ENCODE results near the gene BCL2A1. TPM values are rescaled to one million over a fixed set of nuclear protein-coding genes. Genes with fewer than 3 reads are reported as not detected.
"Not testable (repeated sequence)": the region's sequence is repeated elsewhere in the genome, so short reads cannot be mapped to it uniquely, and the experiment has no call there.

The BCL2A1 gene
- total RNA-seq, 1 experiment from 2014 or later, result not detected

GRCh38 chr15:80015156-80015555 is 44.2 kb upstream of the BCL2A1 start:
- no peak for TF ChIP-seq CTCF (conservative IDR thresholded peaks at IDR 0.05)
- peaks cover 3% of the 10 kb centered on the region in 2 experiments; a peak in 4 of 5 replicates for H3K9me3 Mint-ChIP-seq
- Histone ChIP-seq H3K14ac (ENCODE audit: insufficient read depth, low read length) (no peak overlapping the region), H4K8ac (replicated peaks; ENCODE audit: insufficient read length, low read depth, low read length) (no peak overlapping the region), H3K9ac (ENCODE audit: extremely low read depth, insufficient read length, low read length) (no peak overlapping the region), H3K79me1 (ENCODE audit: insufficient read depth, low read depth, low read length, poor library complexity, severe bottlenecking) (no peaks in the 10 kb centered on the region), H2BK20ac (ENCODE audit: low read depth, low read length, poor library complexity, severe bottlenecking) (no peak overlapping the region), H2BK12ac (ENCODE audit: insufficient read length, low read depth, low read length) (no peak overlapping the region), H3K4me2 (ENCODE audit: insufficient read depth, insufficient read length, low read length) (no peak overlapping the region), H3K18ac (ENCODE audit: insufficient read length, low read depth, low read length) (no peak overlapping the region), H2AFZ (ENCODE audit: low read length) (no peak overlapping the region), H2AK5ac (ENCODE audit: insufficient read length, low read length) (no peak overlapping the region), H3K27ac (ENCODE audit: insufficient read length, low read depth, low read length) (no peak overlapping the region), H3K9me3 (ENCODE audit: control insufficient read depth, low read depth, low read length) (no peaks in the 10 kb centered on the region), H3K23ac (ENCODE audit: insufficient read length, low read depth, low read length) (no peak overlapping the region), H3K27me3 (ENCODE audit: insufficient read depth, low read length) (no peaks in the 10 kb centered on the region), H3T11ph (ENCODE audit: low read length) (no peak overlapping the region), H3K79me2 (ENCODE audit: insufficient read depth, low read length) (no peaks in the 10 kb centered on the region), H2BK5ac (ENCODE audit: insufficient read length, low read length) (no peak overlapping the region), H4K5ac (ENCODE audit: insufficient read length, low read depth, low read length) (no peak overlapping the region), H2BK120ac (ENCODE audit: low read depth, low read length, poor library complexity, severe bottlenecking) (no peak overlapping the region), H2BK15ac (ENCODE audit: low read depth, low read length) (no peak overlapping the region), H4K20me1 (ENCODE audit: control insufficient read depth, insufficient read depth, insufficient read length) (no peaks in the 10 kb centered on the region), H3K4me1 (ENCODE audit: insufficient read depth, low read length) (no peaks in the 10 kb centered on the region), H3K4ac (ENCODE audit: low read depth, low read length) (no peak overlapping the region), H3K23me2 (ENCODE audit: insufficient read length, low read depth, low read length, poor library complexity, severe bottlenecking) (no peaks in the 10 kb centered on the region), H3K56ac (ENCODE audit: insufficient read length, low read depth, low read length) (no peak overlapping the region), H4K91ac (ENCODE audit: insufficient read length, low read depth, low read length) (no peak overlapping the region)
- no peaks in the 10 kb centered on the region; a peak in 1 of 7 replicates for H3K36me3 Mint-ChIP-seq (ENCODE audit: insufficient read depth in 1 of 3, low read depth in 3 of 3)
- H3K4me3 Mint-ChIP-seq, result no peak overlapping the region
- no peak overlapping the region for H3K27ac Mint-ChIP-seq
- no peaks in the 10 kb centered on the region for H3K27me3 Mint-ChIP-seq (ENCODE audit: low read depth)
- DNase-seq, result no peak
- no CpG with 5 or more reads among the region's 2 CpGs for WGBS (ENCODE audit: extremely low coverage, insufficient read length, low lambda C conversion rate)
- H3K4me1 Mint-ChIP-seq, result no peaks in the 10 kb centered on the region

GRCh38 chr15:80014186-80014585 is 43.2 kb upstream of the BCL2A1 start:
- H4K5ac ChIP-seq (ENCODE audit: insufficient read length, low read depth, low read length); H3K9ac ChIP-seq (ENCODE audit: extremely low read depth, insufficient read length, low read length); H3K4ac ChIP-seq (ENCODE audit: low read depth, low read length); H2BK5ac ChIP-seq (ENCODE audit: insufficient read length, low read length); H3K4me2 ChIP-seq (ENCODE audit: insufficient read depth, insufficient read length, low read length); H3K4me3 Mint-ChIP-seq; H2BK12ac ChIP-seq (ENCODE audit: insufficient read length, low read depth, low read length); H3K4me1 Mint-ChIP-seq; H2AK5ac ChIP-seq (ENCODE audit: insufficient read length, low read length); DNase-seq; H2BK20ac ChIP-seq (ENCODE audit: low read depth, low read length, poor library complexity, severe bottlenecking); H2BK15ac ChIP-seq (ENCODE audit: low read depth, low read length); H3K23me2 ChIP-seq (ENCODE audit: insufficient read length, low read depth, low read length, poor library complexity, severe bottlenecking); H4K8ac ChIP-seq (replicated peaks; ENCODE audit: insufficient read length, low read depth, low read length); H4K20me1 ChIP-seq (ENCODE audit: control insufficient read depth, insufficient read depth, insufficient read length); H3K36me3 Mint-ChIP-seq (ENCODE audit: insufficient read depth in 1 of 3, low read depth in 3 of 3); H3K14ac ChIP-seq (ENCODE audit: insufficient read depth, low read length); H3K18ac ChIP-seq (ENCODE audit: insufficient read length, low read depth, low read length); H3K9me3 ChIP-seq (ENCODE audit: control insufficient read depth, low read depth, low read length); H2AFZ ChIP-seq (ENCODE audit: low read length); H3K27me3 ChIP-seq (ENCODE audit: insufficient read depth, low read length); H3K27me3 Mint-ChIP-seq (ENCODE audit: low read depth); H3T11ph ChIP-seq (ENCODE audit: low read length); H3K79me1 ChIP-seq (ENCODE audit: insufficient read depth, low read depth, low read length, poor library complexity, severe bottlenecking); H4K91ac ChIP-seq (ENCODE audit: insufficient read length, low read depth, low read length); H3K23ac ChIP-seq (ENCODE audit: insufficient read length, low read depth, low read length); H3K27ac Mint-ChIP-seq; H3K9me3 Mint-ChIP-seq; H3K79me2 ChIP-seq (ENCODE audit: insufficient read depth, low read length); H3K27ac ChIP-seq (ENCODE audit: insufficient read length, low read depth, low read length); H3K4me1 ChIP-seq (ENCODE audit: insufficient read depth, low read length); H2BK120ac ChIP-seq (ENCODE audit: low read depth, low read length, poor library complexity, severe bottlenecking); H3K56ac ChIP-seq (ENCODE audit: insufficient read length, low read depth, low read length): not testable (repeated sequence)
- WGBS (ENCODE audit: extremely low coverage, insufficient read length, low lambda C conversion rate), result no CpG with 5 or more reads among the region's 7 CpGs
